Fibroblast of upper back skin (primary cell): Measurements from ENCODE around the gene KIF26B.
"Not testable (repeated sequence)": the region's sequence is repeated elsewhere in the genome, so short reads cannot be mapped to it uniquely, and the experiment has no call there.

Experiments
- DNase-seq: peaks from one replicate; pipeline ENCODE4 v3.0.0-alpha.2; 2013

The KIF26B gene

DNA sequence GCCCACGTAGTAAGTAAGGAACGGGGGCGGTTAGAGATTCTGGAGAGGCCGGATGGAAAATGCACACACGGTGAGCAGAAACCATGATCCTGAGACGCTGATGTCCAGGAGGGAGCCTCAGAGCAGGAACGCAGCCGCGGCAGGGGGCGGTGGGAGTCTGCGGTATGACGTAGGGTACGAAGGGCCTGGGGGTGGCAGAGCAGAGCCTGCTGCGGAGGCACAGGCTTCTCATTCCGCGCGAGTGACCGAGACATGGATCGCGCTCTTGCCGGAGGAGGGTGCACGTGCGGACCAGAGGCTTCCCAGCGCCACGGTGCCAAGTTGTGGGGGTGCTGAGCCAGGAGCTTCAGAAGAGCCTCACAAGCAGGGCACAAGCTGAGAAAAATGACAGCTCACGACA lies 176.2 kb downstream of the KIF26B start:
- no peak for DNase-seq

DNA sequence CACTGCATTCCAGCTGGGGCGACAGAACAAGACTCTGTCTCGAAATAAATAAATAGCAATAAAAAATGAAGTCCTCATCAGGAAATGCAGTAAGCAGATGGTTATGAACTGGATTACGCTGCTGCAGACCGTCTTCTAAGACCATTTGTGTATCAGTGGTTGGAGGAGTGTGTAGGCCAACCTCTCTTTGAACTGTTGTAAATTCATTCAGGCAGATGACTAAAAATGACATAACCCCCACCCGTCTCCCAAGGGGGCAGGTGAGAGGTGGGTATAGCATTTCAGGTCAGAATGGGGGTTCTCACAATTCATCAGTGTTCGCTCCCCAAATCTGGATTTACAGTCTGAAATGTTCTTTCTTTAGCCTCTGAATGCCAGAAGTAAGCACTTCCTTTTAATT lies 177.3 kb downstream of the KIF26B start:
- no peak for DNase-seq

DNA sequence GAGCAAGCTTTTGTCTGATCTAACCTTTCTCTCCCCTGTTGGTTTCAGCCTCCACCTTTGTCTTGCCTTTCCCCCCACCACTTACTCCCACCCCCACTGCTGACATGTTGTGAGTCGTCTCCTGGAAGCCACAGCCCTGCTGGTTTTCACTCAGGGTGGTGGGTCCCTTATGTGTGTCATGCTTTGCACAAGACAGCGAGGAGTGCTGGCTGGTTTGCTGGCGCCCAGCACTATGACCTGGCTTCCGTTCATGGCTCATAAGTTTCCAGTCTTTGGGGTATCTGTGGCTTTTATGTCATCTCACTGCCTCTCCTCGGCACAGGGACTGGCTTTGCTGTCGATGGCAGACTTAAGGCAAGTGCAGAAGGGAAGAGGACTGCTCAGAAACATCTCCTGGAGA lies 177.7 kb downstream of the KIF26B start:
- DNase-seq, result peak; percentile 29

DNA sequence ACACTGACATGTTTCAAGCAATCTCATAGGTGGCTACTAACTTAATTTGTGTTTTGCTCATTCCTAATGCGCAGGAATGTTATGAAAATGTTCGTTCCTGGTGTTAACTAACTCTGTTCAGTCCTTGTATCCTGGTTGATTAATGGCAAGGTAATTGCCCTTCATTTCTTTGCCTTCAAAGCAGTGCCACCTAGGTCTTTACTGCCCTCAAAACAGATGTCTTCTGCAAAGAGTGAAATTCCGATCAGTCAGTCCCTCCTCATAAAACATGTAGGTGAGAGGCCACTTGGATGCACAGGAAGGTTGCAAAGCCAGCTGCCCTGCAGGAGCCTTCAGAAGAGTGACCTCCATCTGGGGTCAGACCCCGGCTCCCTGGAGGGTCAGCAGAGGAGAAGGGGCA lies 179.4 kb downstream of the KIF26B start:
- DNase-seq, result no peak

DNA sequence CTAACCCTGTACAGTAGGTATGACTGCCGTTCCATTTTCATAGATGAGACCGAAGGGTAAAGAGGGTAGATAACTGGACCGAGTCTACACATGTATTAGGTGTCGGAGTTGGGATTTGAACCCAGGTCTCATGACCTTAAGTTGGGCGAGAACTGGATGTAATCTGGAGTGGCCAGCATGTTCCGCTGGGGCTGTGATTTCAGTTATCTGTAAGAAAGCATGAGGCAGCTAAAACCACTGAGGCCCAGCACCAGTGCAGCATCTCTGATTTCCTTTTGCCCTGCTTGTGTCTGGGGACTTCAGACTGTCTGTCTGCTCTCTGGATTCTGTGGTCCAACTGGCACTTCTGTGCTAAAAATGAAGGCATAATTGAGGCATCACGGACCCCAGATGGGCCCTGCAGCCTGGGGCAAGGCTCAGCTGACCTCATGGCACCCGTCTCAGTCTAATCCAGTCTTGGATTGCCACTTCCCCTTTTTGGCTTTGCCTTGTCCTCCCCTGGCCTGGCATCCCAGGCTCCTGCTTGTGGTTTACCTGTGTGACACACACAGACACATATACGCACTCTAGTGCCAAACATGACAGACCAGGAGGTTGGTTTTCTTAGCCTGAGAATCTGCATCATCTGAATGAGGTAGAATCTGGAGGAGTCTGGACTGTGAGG lies 180.2 kb downstream of the KIF26B start:
- DNase-seq, result no peak

DNA sequence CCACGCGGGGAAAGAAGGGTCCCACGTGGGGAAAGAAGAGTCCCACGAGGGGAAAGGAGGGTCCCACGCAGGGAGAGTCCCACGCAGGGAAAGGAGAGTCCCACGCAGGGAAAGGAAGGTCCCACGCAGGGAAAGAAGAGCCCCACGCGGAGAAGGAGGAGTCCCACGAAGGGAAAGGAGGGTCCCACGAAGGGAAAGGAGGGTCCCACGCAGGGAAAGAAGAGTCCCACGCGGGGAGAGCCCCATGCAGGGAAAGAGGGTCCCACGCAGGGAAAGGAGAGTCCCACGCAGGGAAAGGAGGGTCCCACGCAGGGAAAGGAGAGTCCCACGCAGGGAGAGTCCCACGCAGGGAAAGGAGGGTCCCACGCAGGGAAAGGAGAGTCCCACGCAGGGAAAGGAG lies 180.9 kb downstream of the KIF26B start:
- not testable (repeated sequence) for DNase-seq

DNA sequence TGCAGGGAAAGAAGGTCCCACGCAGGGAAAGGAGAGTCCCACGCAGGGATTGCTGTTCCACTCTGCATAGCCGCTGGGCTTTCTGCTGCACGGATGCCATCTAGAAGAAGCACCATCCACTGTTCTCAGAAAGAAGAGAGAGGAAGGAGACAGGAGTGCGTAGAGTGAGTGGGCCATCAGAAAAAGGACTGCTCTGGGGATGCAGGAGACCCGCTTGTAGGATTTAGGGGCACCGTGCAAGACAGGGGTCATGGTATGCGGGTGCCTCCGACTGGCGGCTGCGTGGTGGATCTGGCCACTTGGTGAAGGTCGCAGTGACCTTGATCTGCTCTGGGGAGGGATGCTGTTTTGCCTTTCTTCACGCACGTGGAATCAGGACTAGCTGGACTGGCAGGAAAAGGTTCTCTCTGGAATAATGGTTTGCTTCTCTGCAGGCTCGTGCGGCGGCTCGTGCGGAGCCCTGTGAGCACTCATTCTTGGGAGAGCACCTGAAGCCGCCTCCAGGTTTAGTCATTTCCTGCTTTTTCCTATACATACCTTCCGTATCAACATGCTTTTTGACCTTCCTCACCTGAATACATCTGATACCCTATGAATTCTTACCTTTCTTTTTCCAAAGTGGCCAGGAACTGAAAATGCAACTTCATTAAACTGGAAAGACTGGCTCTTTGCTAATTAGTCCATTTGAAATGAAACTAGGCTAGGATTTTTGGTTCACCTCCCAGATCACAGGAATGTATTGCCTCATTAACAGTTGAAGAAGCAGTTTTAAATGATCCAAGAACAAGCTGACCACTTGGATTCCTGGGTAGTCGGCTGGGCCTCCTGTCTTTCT lies 181.6 kb downstream of the KIF26B start:
- DNase-seq, result no peak

DNA sequence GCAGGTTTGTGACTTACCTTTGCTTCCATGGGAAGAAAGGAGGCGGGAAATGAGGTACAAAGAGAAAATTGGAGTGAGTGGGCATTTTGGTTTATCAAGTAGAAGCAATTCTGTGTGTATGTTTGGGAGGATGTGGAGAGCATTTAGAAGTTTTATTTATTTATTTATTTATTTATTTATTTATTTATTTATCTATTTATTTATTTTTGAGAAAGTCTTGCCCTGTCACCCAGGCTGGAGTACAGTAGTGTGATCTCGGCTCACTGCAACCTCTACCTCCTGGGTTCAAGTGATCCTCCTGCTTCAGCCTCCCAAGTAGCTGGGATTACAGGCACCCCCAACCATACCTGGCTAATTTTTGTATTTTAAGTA lies 182.2 kb downstream of the KIF26B start:
- DNase-seq, result not testable (repeated sequence)

DNA sequence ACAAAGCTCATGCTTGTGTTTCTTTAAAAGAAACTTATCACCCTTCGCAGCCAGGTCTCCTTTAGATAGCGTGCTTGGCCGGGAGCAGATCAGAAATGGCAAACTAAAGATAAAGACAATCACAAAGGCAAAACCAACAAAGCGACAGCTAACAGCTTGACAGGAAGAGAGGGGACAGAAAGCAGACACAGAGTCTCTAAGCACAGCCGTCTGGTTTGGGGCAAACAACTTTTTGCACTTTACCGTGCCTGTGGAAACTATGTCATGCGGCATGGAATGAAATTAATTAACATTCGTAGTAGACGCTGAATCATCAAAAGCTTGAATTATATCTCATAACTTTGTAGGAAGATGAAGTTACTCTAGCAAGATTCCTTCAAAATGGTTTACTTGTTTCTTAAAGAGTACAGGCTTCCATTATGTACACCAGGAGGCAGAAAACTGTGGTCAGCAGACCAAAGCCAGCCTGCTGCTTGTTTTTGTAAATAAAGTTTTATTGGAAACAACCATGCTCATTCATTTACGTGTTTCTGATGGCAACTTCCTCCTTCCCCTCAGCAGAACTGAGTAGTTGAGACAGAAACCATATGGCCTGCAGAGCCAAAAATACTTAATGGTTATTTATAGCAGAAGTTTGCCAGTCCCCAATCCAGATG lies 183.2 kb downstream of the KIF26B start:
- peak; percentile 51 for DNase-seq

DNA sequence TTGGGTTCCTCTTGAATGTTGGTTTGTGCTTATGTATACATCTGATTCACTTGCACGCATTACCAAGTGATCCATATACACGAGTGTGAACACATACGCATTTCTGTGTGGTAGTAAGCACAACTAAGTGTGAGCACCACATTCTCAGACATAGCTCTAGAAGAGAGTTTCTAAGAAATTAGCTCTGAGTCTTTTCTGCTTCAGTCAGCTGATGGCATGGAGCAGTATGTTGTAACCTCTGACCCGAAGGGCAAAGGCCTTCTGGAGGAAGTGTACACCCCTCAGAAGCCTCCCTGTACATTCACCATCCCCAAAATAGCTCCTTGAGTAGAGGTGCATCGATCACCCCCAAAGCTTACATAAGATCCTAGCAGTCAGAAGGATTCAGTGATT lies 183.7 kb downstream of the KIF26B start:
- DNase-seq, result no peak

DNA sequence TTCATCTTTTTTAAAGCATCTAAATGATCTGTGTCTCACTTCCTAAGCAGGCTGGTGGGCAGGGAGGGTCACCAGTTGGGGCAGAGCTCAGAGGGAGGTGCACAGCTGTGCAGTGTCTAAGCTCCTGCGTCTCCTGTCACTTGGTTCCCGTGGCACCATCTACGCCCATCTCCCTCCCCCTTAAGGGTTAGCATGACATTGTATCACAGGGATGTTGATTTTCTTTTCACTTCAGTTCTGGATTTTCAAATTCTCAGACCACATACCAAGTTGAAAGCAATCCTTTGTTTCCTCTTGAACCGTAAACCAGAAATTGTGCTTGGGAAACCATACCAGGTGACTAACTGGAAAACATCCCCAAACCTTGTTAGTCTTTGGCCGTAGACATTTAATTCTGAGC lies 187.0 kb downstream of the KIF26B start:
- DNase-seq, result no peak

DNA sequence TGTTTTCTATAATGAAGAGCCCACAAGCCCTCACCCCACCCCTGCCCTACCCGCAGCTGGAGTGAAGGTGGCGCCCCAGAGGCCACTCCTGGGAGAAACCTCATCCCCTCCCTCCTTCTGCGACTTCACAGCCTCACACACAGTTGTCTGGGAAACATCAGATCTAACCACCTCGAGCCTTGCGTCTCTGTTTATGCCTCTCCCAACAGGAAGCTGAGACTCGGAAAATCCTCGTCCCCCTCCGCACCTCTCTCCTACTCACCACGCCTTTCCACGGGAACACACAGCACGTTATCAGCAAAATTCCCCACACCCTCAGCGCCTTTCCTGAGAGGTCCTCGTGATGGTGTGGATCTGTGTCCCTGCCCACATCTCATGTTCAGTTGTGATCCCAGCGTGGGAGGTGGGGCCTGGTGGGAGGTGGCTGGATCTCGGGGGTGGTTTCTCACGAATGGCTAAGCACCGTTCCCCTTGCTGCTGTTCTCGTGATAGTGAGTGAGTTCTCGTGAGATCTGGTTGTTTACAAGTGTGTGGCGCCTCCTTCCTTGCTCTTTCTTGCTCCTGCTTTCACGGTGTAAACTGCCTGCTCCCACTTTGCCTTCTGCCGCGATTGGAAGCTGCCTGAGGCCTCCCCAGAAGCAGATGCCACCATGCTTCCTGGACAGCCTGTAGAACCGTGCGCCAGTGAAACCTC lies 190.6 kb downstream of the KIF26B start:
- DNase-seq, result no peak

DNA sequence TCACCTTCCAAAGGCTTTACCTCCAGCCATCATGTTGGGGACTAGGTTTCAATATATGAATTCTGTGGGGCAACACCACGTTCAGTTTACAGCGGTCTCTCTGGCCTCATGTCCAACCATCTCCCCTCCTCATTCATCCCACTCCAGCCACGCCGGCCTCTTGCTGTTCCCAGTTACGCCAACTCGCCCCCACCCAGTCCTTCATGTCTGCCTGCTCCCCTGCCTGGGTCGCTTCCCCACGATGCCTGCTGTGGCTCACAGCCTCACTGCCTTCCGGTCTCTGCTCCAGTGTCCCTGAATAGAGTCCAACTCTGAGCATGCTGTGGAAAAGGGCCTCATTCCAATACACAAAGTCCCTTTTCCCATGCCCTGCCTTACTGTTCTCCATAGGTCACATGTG lies 193.8 kb downstream of the KIF26B start:
- DNase-seq, result no peak

DNA sequence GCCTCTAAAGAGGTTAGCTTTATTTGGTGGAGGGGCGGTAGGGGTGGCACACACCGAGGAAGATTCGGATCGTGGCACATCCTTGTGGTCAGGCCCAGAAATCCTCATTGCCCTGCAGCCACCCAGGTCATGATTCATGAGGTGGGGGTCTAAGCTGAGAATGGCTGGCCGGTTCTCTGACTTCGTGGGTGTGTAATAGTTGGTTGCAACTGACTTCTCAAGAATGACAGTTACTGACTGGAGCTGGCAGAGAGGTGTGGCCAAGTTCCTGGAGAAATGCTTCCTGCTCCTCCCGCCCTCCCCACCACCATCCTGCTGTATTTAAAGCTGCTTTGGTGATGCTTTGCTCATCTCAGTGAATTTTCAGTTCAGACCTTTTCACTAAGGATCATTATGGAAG lies 198.6 kb downstream of the KIF26B start:
- DNase-seq, result no peak

DNA sequence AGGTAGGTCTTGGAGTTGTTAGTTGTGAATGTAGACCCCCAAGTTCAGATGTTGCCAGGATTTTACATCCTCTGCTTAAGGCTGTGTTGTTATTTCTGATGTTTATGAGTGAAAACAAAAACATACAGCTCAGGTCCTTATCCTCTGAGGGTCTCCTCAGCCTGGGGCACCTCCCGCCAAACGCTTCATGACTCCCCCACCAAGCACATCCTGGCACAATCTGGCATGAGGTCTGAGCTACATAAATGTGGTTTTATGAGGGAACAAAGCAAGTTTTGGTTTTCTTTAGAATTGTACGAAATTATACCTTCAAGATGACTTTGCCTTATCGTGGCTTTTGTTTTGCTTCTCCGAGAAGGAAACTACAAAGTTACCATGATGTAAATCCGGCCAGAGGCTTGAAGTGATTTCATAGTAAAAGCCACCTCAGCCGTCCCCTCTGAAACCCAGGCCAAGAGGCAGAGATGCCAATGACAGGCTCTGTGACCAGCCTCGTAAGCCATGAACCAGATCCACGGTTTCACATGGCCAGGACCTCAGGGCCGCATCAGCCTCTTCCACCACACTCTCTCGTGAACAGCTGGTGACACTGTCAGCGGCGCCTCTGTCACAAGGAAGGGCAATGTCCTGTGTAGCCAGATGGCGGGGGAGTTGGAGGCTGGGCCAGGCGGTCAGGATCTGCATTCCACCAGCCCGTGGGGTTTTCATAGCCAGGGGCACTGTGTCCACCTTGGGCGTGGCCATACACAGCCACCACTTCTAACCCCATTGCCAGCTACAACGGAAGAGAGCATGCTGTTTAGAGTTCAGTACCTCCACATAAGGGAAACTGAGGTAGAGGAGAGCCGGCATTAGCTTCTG lies 199.4 kb downstream of the KIF26B start:
- no peak for DNase-seq

DNA sequence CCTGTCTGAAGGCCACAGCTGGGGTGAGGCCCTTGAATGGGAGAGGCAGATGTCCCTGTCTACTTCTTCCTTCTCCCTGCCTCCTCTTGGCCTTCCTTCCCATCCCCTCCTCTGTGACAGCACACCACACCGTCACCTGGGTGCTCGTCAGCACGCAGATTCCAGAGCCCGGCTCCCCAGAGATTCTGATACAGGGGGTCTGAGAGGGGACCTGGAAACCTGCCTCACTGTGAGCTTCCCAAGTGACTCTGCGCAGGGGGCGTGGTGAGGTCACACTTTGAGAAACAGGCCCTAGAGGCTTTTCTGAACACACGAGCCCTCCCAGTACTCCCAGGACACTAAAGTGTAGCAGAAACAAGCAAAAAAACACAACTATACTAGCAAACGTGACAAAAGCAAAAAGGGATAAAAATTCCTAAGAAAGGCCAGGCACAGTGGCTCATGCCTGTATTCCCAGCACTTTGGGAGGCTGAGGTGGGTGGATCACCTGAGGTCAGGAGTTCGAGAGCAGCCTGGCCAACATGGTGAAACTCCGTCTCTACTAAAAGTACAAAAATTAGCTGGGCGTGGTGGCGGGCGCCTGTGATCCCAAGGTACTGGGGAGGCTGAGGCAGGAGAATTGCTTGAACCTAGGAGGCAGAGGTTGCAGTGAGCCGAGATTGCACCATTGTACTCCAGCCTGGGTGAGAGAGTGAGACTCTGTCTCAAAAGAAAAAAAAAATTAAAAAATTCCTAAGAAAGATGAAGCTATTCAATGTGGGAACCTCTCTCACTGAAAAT lies 201.3 kb downstream of the KIF26B start:
- not testable (repeated sequence) for DNase-seq

DNA sequence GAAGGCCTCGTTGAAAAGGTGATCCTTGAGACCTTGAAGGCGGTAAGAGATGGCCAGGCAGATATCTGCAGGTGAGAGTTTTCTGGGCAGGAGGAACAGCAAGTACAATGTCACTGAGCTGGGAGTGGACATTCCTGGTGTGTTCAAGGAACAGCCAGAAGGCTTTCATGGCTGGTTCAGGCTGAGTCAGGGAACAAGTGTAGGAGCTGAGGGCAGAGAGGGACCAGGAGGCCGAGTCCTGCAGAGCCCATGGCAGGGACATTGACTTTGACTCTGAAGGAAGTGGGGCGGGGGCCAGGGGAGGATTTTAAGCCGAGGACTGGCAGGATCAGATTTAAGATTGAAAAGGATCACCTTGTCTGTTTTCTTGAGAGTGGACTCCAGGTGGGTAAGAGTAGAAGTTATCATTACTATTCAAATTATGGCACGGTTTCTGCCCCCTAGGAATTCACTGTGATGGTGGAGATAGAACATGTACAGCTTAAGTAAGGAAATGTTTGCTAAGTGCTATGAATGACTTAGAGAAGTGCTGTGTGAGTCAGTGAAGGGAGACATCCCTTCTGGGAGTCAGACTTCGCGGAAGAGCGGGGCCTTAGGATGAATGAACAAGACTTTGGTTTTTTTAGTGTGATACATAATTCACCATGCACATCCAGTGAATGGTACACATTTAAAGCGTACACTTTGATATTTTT lies 202.3 kb downstream of the KIF26B start:
- peak; percentile 27 for DNase-seq

DNA sequence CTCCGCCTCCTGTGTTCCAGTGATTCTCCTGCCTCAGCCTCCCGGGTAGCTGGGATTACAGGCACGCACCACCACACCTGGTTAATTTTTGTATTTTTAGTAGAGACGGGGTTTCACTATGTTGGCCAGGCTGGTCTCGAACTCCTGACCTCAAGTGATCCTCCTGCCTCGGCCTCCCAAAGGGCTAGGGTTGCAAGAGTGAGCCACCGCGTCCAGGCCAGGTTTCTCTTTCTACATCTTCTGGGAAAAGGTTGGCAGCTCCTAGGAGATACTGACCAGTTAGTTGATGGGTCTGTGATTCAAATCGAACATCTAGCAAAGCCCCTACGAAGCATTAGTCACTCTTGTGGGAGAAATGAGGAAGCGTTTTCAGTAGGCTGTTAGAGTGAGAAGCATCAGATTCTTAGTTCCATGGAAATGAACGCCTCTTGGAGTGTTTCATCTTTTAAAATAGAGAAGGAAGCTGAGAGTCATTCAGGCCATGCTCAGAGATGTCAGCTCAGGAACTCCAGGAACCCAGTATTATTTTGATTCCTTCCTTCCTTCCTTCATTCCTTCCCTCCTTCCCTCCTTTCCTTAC lies 204.4 kb downstream of the KIF26B start:
- not testable (repeated sequence) for DNase-seq

DNA sequence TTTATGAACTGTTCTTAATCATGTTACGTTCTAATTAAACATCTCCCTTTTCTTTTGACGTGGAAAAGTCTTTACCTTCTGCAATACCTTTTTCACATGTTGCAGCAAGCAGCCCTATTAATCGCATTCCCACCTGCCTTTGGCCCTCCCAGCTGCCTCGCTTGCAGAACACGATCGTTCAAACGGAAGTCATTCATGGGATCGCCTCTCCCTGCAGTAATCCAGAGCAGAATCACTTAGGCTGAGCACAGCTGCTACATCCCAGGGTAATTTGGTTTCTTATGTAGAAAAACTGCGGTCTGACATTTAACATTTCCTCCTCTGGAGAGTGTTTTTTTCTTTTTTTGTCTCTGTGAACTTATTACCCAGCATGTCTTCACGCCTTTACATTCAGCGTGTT lies 206.3 kb downstream of the KIF26B start:
- no peak for DNase-seq

DNA sequence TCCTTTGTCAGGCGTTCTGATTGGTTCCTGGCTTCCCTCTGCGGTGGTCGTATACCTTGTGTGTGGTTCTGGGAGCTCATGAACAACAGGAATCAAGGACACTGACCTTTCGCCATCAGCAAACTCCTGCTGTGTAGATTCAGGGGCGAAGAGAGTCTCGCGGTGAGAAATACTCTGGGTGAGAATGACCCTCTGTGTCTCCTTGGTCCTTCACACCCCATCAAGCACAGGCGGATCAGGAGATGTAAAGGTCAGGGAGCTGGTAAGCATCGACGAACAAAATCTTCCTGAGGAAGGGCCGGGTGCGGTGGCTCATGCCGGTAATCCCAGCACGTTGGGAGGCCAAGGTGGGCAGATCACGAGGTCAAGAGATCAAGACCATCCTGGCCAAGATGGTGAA lies 207.2 kb downstream of the KIF26B start:
- DNase-seq, result no peak
